ENCODE data around the gene FGD5.

GRCh38 chr3:14967285-14967684 lies 148.5 kb downstream of the FGD5 start:
- TF ChIP-seq EZH2 (IDR thresholded peaks at IDR 0.05; ENCODE audit: borderline replicate concordance, low read depth, low read length, poor library complexity, severe bottlenecking) (no peak), CTCF (conservative IDR thresholded peaks at IDR 0.05; ENCODE audit: low read depth, low read length) (no peak)

All from A673 (cell line).